B cell (primary cell): ENCODE measurements around the gene S1PR2.

Experiments
- EZH2 ChIP-seq: IDR thresholded peaks from 2 replicates; pipeline ENCODE4 v1.6.1; 2012; ENCODE audit warnings: borderline replicate concordance, low read depth, mild to moderate bottlenecking, moderate library complexity, low read length; ENCODE audit not compliant: insufficient read depth, poor library complexity, severe bottlenecking
- TF ChIP-seq, protein P1 (sequence below): fragments of 200-600 bp; IDR thresholded peaks from one replicate; pipeline ENCODE4 v1.8.0; 2022; ENCODE audit warnings: antibody characterized with exemption, mild to moderate bottlenecking

DNA sequence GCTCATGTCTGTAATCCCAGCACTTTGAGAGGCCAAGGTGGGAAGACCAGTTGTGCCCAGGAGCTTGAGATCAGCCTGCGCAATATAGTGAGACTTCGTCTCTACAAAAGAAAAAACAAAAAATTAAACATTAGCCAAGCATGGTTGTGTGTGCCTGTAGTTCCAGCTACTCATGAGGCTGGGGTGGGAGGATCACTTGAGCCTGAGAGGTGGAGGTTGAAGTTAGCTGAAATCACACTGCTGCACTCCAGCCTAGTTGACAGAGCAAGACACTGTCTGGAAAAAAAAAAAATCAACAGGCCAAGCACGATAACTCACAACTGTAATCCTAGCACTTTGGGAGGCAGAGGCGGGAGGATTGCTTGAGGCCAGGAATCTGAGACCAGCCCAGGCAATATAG lies 3.9 kb upstream of the S1PR2 start:
- TF ChIP-seq, protein P1, sequence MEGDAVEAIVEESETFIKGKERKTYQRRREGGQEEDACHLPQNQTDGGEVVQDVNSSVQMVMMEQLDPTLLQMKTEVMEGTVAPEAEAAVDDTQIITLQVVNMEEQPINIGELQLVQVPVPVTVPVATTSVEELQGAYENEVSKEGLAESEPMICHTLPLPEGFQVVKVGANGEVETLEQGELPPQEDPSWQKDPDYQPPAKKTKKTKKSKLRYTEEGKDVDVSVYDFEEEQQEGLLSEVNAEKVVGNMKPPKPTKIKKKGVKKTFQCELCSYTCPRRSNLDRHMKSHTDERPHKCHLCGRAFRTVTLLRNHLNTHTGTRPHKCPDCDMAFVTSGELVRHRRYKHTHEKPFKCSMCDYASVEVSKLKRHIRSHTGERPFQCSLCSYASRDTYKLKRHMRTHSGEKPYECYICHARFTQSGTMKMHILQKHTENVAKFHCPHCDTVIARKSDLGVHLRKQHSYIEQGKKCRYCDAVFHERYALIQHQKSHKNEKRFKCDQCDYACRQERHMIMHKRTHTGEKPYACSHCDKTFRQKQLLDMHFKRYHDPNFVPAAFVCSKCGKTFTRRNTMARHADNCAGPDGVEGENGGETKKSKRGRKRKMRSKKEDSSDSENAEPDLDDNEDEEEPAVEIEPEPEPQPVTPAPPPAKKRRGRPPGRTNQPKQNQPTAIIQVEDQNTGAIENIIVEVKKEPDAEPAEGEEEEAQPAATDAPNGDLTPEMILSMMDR: no peak
- TF ChIP-seq EZH2: no peak
